HepG2 (cell line): ENCODE results near the gene FAM117A. TPM values are rescaled to one million over a fixed set of nuclear protein-coding genes. Genes with fewer than 3 reads are reported as not detected.
A peak's percentile ranks its signal among the peaks of the same experiment; 100 is the strongest.

Source experiments
- ATAC-seq: fragments of 200-7000 bp; cut with Tn5 transposase; 3 replicates; pipeline ENCODE4 v1.9.1; 2020; ENCODE audit warnings: mild to moderate bottlenecking, moderate library complexity
- BruUV-seq: library from RNA; stranded (reverse); fragments of 400-500 nt; replicated peaks from 2 replicates; lab custom pipeline; 2021; lab: Mats Ljungman, UMichigan
- CTCF ChIA-PET: fragments of 300-600 bp; formaldehyde crosslinking; extraction: SDS; loops from one replicate; lab custom pipeline; 2021; ENCODE audit warnings: low total read pairs, inconsistent platforms, low intra/inter-chr PET ratio; lab: Yijun Ruan, JAX
- POLR2A ChIA-PET: fragments of 350-600 bp; sonication (Branson Sonifier 250); formaldehyde crosslinking; loops from one replicate; lab custom pipeline; 2020; ENCODE audit warnings: antibody characterized with exemption, inconsistent platforms; lab: Yijun Ruan, JAX
- DNase-seq: peaks from one replicate; pipeline ENCODE4 v3.0.0-alpha.2; 2015; ENCODE audit warnings: low spot score
- FAIRE-seq: peaks from 3 replicates; lab custom pipeline; 2011; peaks lifted over from hg19 to GRCh38; lab: Jason Lieb, UNC
- H2AFZ ChIP-seq: one replicate; pipeline ENCODE4 v1.6.1; 2011; ENCODE audit warnings: low read length, inconsistent platforms
- H3K27ac ChIP-seq: fragments of 300-600 bp; 3 replicates; pipeline ENCODE4 v1.8.0; 2011; ENCODE audit warnings: mixed run types, mild to moderate bottlenecking, mixed read lengths, low read length, inconsistent platforms; ENCODE audit not compliant: insufficient read depth; ENCODE audit errors: extremely low read length
- H3K27me3 ChIP-seq, 2 experiments: fragments of 200-600 bp in 1 of 2; 2 replicates in 1 of 2; 3 replicates in 1 of 2; pipeline versions ENCODE4 v1.6.0 to v1.8.0; 2011; ENCODE audit warnings: low read length in 2 of 2, mild to moderate bottlenecking in 2 of 2, moderate library complexity in 2 of 2, inconsistent platforms in 1 of 2; ENCODE audit not compliant: insufficient read depth in 2 of 2, control insufficient read depth in 1 of 2
- H3K36me3 ChIP-seq, 2 experiments: fragments of 200-600 bp in 1 of 2; replicated peaks in 1 of 2; 2 replicates in 1 of 2; 3 replicates in 1 of 2; pipeline versions ENCODE4 v1.5.1 to v1.8.0; 2011; ENCODE audit warnings: low read length in 2 of 2, inconsistent platforms in 1 of 2; ENCODE audit not compliant: insufficient read depth in 2 of 2, control insufficient read depth in 1 of 2
- H3K4me1 ChIP-seq: 2 replicates; pipeline ENCODE4 v1.5.1; 2012; ENCODE audit warnings: low read length, inconsistent platforms; ENCODE audit not compliant: insufficient read depth
- H3K4me2 ChIP-seq: 2 replicates; pipeline ENCODE4 v1.6.0; 2011; ENCODE audit warnings: low read depth, low read length, inconsistent platforms
- H3K4me3 ChIP-seq, 3 experiments: fragments of 200-600 bp in 1 of 3; sonication (generic), shearing (Covaris generic) in 1 of 3; replicated peaks in 1 of 3; 2 replicates each; pipeline ENCODE4 v1.5.1; 2011 to 2016; ENCODE audit warnings: low read length in 3 of 3, inconsistent platforms in 2 of 3, low read depth in 2 of 3, mild to moderate bottlenecking in 2 of 3, control low read depth in 1 of 3, mixed read lengths in 1 of 3; ENCODE audit not compliant: insufficient read depth in 1 of 3
- H3K79me2 ChIP-seq: one replicate; pipeline ENCODE4 v1.6.1; 2011; ENCODE audit warnings: low read length, inconsistent platforms; ENCODE audit not compliant: insufficient read depth
- H3K9ac ChIP-seq: 2 replicates; pipeline ENCODE4 v1.6.0; 2011; ENCODE audit warnings: mild to moderate bottlenecking, low read depth, low read length, inconsistent platforms; ENCODE audit not compliant: insufficient read depth
- H3K9me3 ChIP-seq: 2 replicates; pipeline ENCODE4 v1.5.1; 2012; ENCODE audit warnings: mild to moderate bottlenecking, low read length
- H4K20me1 ChIP-seq: 2 replicates; pipeline ENCODE4 v1.6.0; 2011; ENCODE audit warnings: inconsistent platforms, mild to moderate bottlenecking, low read length, moderate library complexity; ENCODE audit not compliant: insufficient read depth
- ARHGAP35 ChIP-seq: sonication (generic); formaldehyde crosslinking; IDR thresholded peaks from 2 replicates; pipeline ENCODE4 v1.9.0; 2022; ENCODE audit warnings: mild to moderate bottlenecking, inconsistent platforms, moderate library complexity, missing genetic modification reagents, borderline replicate concordance
- KDM1A ChIP-seq: IDR thresholded peaks from 2 replicates; pipeline ENCODE4 v1.6.1; 2016; ENCODE audit warnings: missing compliant biosample characterization
- KDM5B ChIP-seq: sonication (generic); formaldehyde crosslinking; IDR thresholded peaks from 2 replicates; pipeline ENCODE4 v1.4.0; 2020; ENCODE audit warnings: missing genetic modification reagents, mild to moderate bottlenecking, borderline replicate concordance
- KDM6A ChIP-seq: IDR thresholded peaks from 2 replicates; pipeline ENCODE4 v1.6.1; 2016; ENCODE audit warnings: low read depth
- MAFK ChIP-seq, 2 experiments: IDR thresholded peaks in 1 of 2; conservative IDR thresholded peaks in 1 of 2; 2 replicates each; pipeline ENCODE4 v1.6.1; 2011; ENCODE audit warnings: improper control_type of control experiment in 2 of 2, low read length in 2 of 2
- MBD4 ChIP-seq: IDR thresholded peaks from 2 replicates; pipeline ENCODE4 v1.6.1; 2012; ENCODE audit warnings: low read length, inconsistent platforms, borderline replicate concordance
- MBNL3 ChIP-seq: fragments of 250-450 bp; sonication (Bioruptor Pico); conservative IDR thresholded peaks from 2 replicates; pipeline ENCODE4 v1.8.0; 2022; ENCODE audit warnings: mild to moderate bottlenecking, inconsistent platforms
- NCOA1 ChIP-seq: sonication (generic); formaldehyde crosslinking; IDR thresholded peaks from 2 replicates; pipeline ENCODE4 v1.9.0; 2021; ENCODE audit warnings: missing genetic modification reagents
- SAFB2 ChIP-seq: sonication (generic); formaldehyde crosslinking; IDR thresholded peaks from 2 replicates; pipeline ENCODE4 v1.5.1; 2020; ENCODE audit warnings: missing genetic modification reagents, low read depth, mild to moderate bottlenecking, borderline replicate concordance
- SNAI1 ChIP-seq: sonication (generic); formaldehyde crosslinking; IDR thresholded peaks from 2 replicates; pipeline ENCODE4 v1.5.0; 2020; ENCODE audit warnings: mild to moderate bottlenecking, missing genetic modification reagents, borderline replicate concordance
- SP4 ChIP-seq: sonication (generic); formaldehyde crosslinking; IDR thresholded peaks from 2 replicates; pipeline ENCODE4 v1.8.1; 2023; ENCODE audit warnings: mild to moderate bottlenecking, missing genetic modification reagents
- TCF7 ChIP-seq: sonication (generic); IDR thresholded peaks from 2 replicates; pipeline ENCODE4 v1.6.1; 2016; ENCODE audit warnings: antibody characterized with exemption, low read depth
- WIZ ChIP-seq: sonication (generic); formaldehyde crosslinking; IDR thresholded peaks from 2 replicates; pipeline ENCODE4 v1.5.1; 2020; ENCODE audit warnings: mild to moderate bottlenecking, missing genetic modification reagents
- ZNF296 ChIP-seq: sonication (generic); formaldehyde crosslinking; conservative IDR thresholded peaks from 2 replicates; pipeline ENCODE4 v1.5.0; 2020; ENCODE audit warnings: mild to moderate bottlenecking, missing genetic modification reagents
- ZNF431 ChIP-seq: sonication (generic); formaldehyde crosslinking; IDR thresholded peaks from 2 replicates; pipeline ENCODE4 v1.9.0; 2022; ENCODE audit warnings: missing genetic modification reagents, low read depth, mild to moderate bottlenecking, borderline replicate concordance
- WGBS: methylation state at CpG from one replicate; pipeline ENCODE4 v1.1.6; 2017; ENCODE audit warnings: low lambda C conversion rate; 5-methylcytosine and 5-hydroxymethylcytosine counted together
- in situ Hi-C: cut with HindIII; loops from 2 replicates; pipeline ENCODE4 v1.10.0; 2017; ENCODE audit warnings: low pct_unique_long_range_greater_than_20kb; ENCODE audit not compliant: extremely low pct_ligation_motif_present
- intact Hi-C: fragments of 100-400 bp; cut with micrococcal nuclease; formaldehyde crosslinking; loops from one replicate; pipeline ENCODE4 v1.10.0; 2022; ENCODE audit not compliant: unreplicated experiment
- polyA plus RNA-seq, 8 experiments: library from polyadenylated mRNA; depleted of rRNA in 3 of 8; stranded (reverse) in 7 of 8; unstranded in 1 of 8; fragments of >200 nt; fragmentation: Illumina TruSeq in 4 of 8; extraction: Trizol in 4 of 8; gene quantifications; 2 replicates each; pipeline versions ENCODE4 v1.2.1 to v1.2.3, GENCODE V29; 2011 to 2016; ENCODE audit warnings: low read depth in 4 of 8, missing spikeins in 1 of 8, mixed read lengths in 1 of 8; ENCODE audit not compliant: insufficient read depth in 1 of 8
- total RNA-seq, 5 experiments: library from RNA; depleted of rRNA; stranded (reverse); fragments of >200 nt; fragmentation: Illumina TruSeq; extraction: Trizol; gene quantifications; 2 replicates each; pipeline ENCODE4 v1.2.3, GENCODE V29; 2016; ENCODE audit warnings: low read depth in 1 of 5
- TF ChIP-seq, protein P1 (sequence below): sonication (generic); formaldehyde crosslinking; IDR thresholded peaks from 2 replicates; pipeline ENCODE4 v1.5.0; 2020; ENCODE audit warnings: mild to moderate bottlenecking, missing genetic modification reagents, borderline replicate concordance
- TF ChIP-seq, protein P2 (sequence below), 2 experiments: fragments of 450-650 bp in 1 of 2; sonication (generic) in 1 of 2; formaldehyde crosslinking; IDR thresholded peaks; 2 replicates each; pipeline versions ENCODE4 v1.5.0 to v1.8.0; 2020 to 2022; ENCODE audit warnings: mild to moderate bottlenecking in 1 of 2, missing genetic modification reagents in 1 of 2

Gene FAM117A
- total and polyA plus RNA-seq, 2 of the 13 experiments (the other 11 are each of a cell fraction or from before 2014, with no cell fraction given), result 12.1 to 19.8 TPM

DNA sequence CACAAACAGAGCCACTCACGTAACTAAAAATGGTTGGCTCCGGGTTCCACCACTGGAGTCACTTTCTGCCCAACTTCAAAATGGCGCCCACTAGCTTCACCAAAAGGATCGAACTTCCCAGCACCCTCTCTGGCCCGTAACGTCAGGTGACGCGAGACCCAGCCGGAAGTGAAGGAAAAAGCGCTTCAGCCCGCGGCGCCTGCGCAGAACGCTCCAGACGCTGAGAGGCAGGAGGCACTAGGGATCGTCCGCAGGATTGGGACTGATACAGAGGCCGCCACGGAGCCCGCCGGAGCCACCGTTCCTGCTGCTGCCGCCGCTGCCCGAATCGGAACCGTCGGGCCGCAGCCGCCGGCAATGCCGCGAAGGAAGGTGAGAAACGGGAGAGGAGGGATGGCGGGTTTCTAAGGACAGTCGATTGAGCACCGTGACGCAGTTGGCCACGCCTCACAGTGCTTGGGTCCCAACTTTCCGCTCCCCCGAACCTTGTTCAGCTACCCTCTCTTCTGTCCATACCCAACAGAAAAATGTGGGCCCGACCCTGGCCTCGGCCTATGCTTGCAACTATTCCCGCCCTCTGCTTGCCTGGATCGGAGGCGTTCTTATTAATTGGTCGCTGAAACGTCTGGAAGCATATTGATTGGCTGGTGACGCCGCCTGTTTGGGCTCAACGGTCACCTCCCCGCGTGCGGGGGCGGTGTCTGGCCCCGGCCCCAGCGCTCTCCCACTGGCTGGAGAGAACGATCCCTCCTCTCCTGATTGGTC is 24.7 kb upstream of the FAM117A start, which contains the start of gene KAT7:
KAT7 (plus strand) TSS at position 204 of the 765 bp plus-strand sequence; CDS start at position 358, 154 bp downstream.
- FAIRE-seq (peak; percentile 98), DNase-seq (peak; percentile 99), ATAC-seq (peak; percentile 98)
- Histone ChIP-seq H3K9me3 (no peaks in the 10 kb centered on the region), H2AFZ (no peak within 1 kb of the TSS), H3K4me1 (peaks cover 26% of the 10 kb centered on the region), H3K4me3 (peak within 1 kb of the TSS; percentile 82 to 100 (median 97)), H3K27me3 (no peaks in the 10 kb centered on the region), H3K9ac (peak within 1 kb of the TSS; percentile 100), H4K20me1 (peaks cover 21% of the 10 kb centered on the region), H3K4me2 (peak within 1 kb of the TSS; percentile 93), H3K27ac (peak within 1 kb of the TSS; percentile 98), H3K79me2 (peaks cover 44% of the 10 kb centered on the region), H3K36me3 (peaks cover 16 to 29% of the 10 kb centered on the region in 2 experiments)
- under 1% methylated on average over 40 of the region's 59 CpGs for WGBS
- POLR2A ChIA-PET, result interaction anchor here (0.7 to 3.7 kb wide), 18 partner anchors 10 to 904 kb away, joined by 3 to 63 read pairs (median 4); partner anchors contain the start of genes FAM117A, PHB1, SLC35B1 and SPOP
- in situ Hi-C loops (loop anchor here (5.0 kb wide), 1 partner anchor 221 kb away; no protein-coding TSS in a partner anchor), intact Hi-C loops (loop anchor here (1.0 kb wide), 2 partner anchors 24 to 80 kb away; partner anchors contain the start of gene FAM117A)
- CTCF ChIA-PET, result interaction anchor here (1.2 kb wide), 1 partner anchor 221 kb away, joined by 3 read pairs; no protein-coding TSS in a partner anchor
- TSS peak; percentile 88 for BruUV-seq
- TF ChIP-seq, protein P1, sequence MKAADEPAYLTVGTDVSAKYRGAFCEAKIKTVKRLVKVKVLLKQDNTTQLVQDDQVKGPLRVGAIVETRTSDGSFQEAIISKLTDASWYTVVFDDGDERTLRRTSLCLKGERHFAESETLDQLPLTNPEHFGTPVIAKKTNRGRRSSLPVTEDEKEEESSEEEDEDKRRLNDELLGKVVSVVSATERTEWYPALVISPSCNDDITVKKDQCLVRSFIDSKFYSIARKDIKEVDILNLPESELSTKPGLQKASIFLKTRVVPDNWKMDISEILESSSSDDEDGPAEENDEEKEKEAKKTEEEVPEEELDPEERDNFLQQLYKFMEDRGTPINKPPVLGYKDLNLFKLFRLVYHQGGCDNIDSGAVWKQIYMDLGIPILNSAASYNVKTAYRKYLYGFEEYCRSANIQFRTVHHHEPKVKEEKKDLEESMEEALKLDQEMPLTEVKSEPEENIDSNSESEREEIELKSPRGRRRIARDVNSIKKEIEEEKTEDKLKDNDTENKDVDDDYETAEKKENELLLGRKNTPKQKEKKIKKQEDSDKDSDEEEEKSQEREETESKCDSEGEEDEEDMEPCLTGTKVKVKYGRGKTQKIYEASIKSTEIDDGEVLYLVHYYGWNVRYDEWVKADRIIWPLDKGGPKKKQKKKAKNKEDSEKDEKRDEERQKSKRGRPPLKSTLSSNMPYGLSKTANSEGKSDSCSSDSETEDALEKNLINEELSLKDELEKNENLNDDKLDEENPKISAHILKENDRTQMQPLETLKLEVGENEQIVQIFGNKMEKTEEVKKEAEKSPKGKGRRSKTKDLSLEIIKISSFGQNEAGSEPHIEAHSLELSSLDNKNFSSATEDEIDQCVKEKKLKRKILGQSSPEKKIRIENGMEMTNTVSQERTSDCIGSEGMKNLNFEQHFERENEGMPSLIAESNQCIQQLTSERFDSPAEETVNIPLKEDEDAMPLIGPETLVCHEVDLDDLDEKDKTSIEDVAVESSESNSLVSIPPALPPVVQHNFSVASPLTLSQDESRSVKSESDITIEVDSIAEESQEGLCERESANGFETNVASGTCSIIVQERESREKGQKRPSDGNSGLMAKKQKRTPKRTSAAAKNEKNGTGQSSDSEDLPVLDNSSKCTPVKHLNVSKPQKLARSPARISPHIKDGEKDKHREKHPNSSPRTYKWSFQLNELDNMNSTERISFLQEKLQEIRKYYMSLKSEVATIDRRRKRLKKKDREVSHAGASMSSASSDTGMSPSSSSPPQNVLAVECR (CRISPR knock-in tag), result peak; percentile 95
- no peak for TF ChIP-seq MBNL3 (CRISPR knock-in tag)
- TF ChIP-seq TCF7, result no peak
- TF ChIP-seq MBD4, result no peak
- TF ChIP-seq ZNF431 (CRISPR knock-in tag), result peak; percentile 18; the same call in 1 of the 2 replicates
- TF ChIP-seq SAFB2 (CRISPR knock-in tag), result peak; percentile 81; the same call in 1 of the 2 replicates
- TF ChIP-seq, protein P2, sequence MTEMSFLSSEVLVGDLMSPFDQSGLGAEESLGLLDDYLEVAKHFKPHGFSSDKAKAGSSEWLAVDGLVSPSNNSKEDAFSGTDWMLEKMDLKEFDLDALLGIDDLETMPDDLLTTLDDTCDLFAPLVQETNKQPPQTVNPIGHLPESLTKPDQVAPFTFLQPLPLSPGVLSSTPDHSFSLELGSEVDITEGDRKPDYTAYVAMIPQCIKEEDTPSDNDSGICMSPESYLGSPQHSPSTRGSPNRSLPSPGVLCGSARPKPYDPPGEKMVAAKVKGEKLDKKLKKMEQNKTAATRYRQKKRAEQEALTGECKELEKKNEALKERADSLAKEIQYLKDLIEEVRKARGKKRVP (CRISPR knock-in tag; IDR thresholded peaks at IDR 0.05), result peak in 1 of 2 experiments; percentile 87; a peak in 2 of 4 replicates
- no peak; the same call in 1 of the 2 replicates for TF ChIP-seq KDM6A (CRISPR knock-in tag)
- TF ChIP-seq SNAI1 (CRISPR knock-in tag), result no peak; the same call in 1 of the 2 replicates
- no peak; the same call in 1 of the 2 replicates for TF ChIP-seq NCOA1 (CRISPR knock-in tag)
- 0 out of 2 replicates have a peak, but pooled peaks have one; percentile 18 for TF ChIP-seq ZNF296 (CRISPR knock-in tag)
- TF ChIP-seq MAFK (conservative IDR thresholded peaks at IDR 0.05 in 1 of 2, IDR thresholded peaks at IDR 0.05 in 1 of 2; ENCODE audit: low read length in 2 of 2), result no peak
- TF ChIP-seq KDM1A (CRISPR knock-in tag), result peak; percentile 26; the same call in 1 of the 2 replicates
- TF ChIP-seq KDM5B (CRISPR knock-in tag), result peak; percentile 83
- peak; percentile 80; the same call in 1 of the 2 replicates for TF ChIP-seq WIZ (CRISPR knock-in tag)
- TF ChIP-seq ARHGAP35 (CRISPR knock-in tag), result peak; percentile 92; the same call in 1 of the 2 replicates
- peak; percentile 99 for TF ChIP-seq SP4
